ENCODE measurements around the gene FGF8. TPM values are rescaled to one million over a fixed set of nuclear protein-coding genes. Genes with fewer than 3 reads are reported as not detected.
A peak's percentile ranks its signal among the peaks of the same experiment; 100 is the strongest.

The FGF8 gene
- total RNA-seq, 1 donor from 2014 or later: 0.35 TPM

- H3K27me3 Mint-ChIP-seq: peaks cover 31% of the 10 kb centered on the region
- H3K9me3 Mint-ChIP-seq: no peaks in the 10 kb centered on the region
- peak; percentile 96 for DNase-seq
- peak overlapping the region; percentile 79 for H3K4me3 Mint-ChIP-seq
- H3K36me3 Mint-ChIP-seq (ENCODE audit: low read depth): peaks cover 43% of the 10 kb centered on the region
- H3K4me1 Mint-ChIP-seq: peaks cover 42% of the 10 kb centered on the region
- H3K27ac Mint-ChIP-seq: no peak overlapping the region
- intact Hi-C loops (cut with micrococcal nuclease): loop anchor here (2.0 to 10.0 kb wide), 8 partner anchors 72 to 645 kb away; partner anchors contain the start of genes BTRC, DPCD, FBXW4 and HPS6
Measured at GRCh38 chr10:101779544-101780186, 3.8 kb upstream of the FGF8 start.

GRCh38 chr10:101778781-101779543, 3.0 kb upstream of the FGF8 start:
- peak overlapping the region; percentile 79 for H3K4me3 Mint-ChIP-seq
- no peaks in the 10 kb centered on the region for H3K9me3 Mint-ChIP-seq
- DNase-seq: peak; percentile 73
- H3K27me3 Mint-ChIP-seq: peaks cover 38% of the 10 kb centered on the region
- intact Hi-C loops (cut with micrococcal nuclease): loop anchor here (10.0 kb wide), 2 partner anchors 614 to 644 kb away; partner anchors contain the start of gene TLX1
- H3K4me1 Mint-ChIP-seq: peaks cover 38% of the 10 kb centered on the region
- H3K36me3 Mint-ChIP-seq (ENCODE audit: low read depth): peaks cover 41% of the 10 kb centered on the region
- H3K27ac Mint-ChIP-seq: no peak overlapping the region

GRCh38 chr10:101778151-101778780, 2.4 kb upstream of the FGF8 start:
- H3K36me3 Mint-ChIP-seq (ENCODE audit: low read depth): peaks cover 40% of the 10 kb centered on the region
- H3K9me3 Mint-ChIP-seq: no peaks in the 10 kb centered on the region
- peaks cover 45% of the 10 kb centered on the region for H3K27me3 Mint-ChIP-seq
- no peak for DNase-seq
- H3K27ac Mint-ChIP-seq: no peak overlapping the region
- H3K4me1 Mint-ChIP-seq: peaks cover 33% of the 10 kb centered on the region
- H3K4me3 Mint-ChIP-seq: no peak overlapping the region
- intact Hi-C loops (cut with micrococcal nuclease): loop anchor here (10.0 kb wide), 2 partner anchors 613 to 643 kb away; partner anchors contain the start of gene TLX1

GRCh38 chr10:101777619-101778145, 1.8 kb upstream of the FGF8 start:
- H3K27ac Mint-ChIP-seq: no peak overlapping the region
- intact Hi-C loops (cut with micrococcal nuclease): loop anchor here (10.0 kb wide), 2 partner anchors 613 to 643 kb away; partner anchors contain the start of gene TLX1
- no peak overlapping the region for H3K4me3 Mint-ChIP-seq
- no peaks in the 10 kb centered on the region for H3K9me3 Mint-ChIP-seq
- H3K36me3 Mint-ChIP-seq (ENCODE audit: low read depth): peaks cover 34% of the 10 kb centered on the region
- no peak for DNase-seq
- H3K4me1 Mint-ChIP-seq: peaks cover 27% of the 10 kb centered on the region
- H3K27me3 Mint-ChIP-seq: peaks cover 51% of the 10 kb centered on the region

- Mint-ChIP-seq H3K36me3 (ENCODE audit: low read depth) (peaks cover 26% of the 10 kb centered on the region), H3K4me3 (no peak overlapping the region), H3K9me3 (no peaks in the 10 kb centered on the region), H3K4me1 (peaks cover 18% of the 10 kb centered on the region), H3K27ac (no peak overlapping the region), H3K27me3 (peaks cover 65% of the 10 kb centered on the region)
- no peak for DNase-seq
- intact Hi-C loops (cut with micrococcal nuclease): loop anchor here (10.0 kb wide), 2 partner anchors 611 to 641 kb away; partner anchors contain the start of gene TLX1
Measured at GRCh38 chr10:101776161-101776817, 375 bp upstream of the FGF8 start.

GRCh38 chr10:101774589-101775272, 1.2 kb downstream of the FGF8 start:
- DNase-seq: no peak
- H3K9me3 Mint-ChIP-seq: no peaks in the 10 kb centered on the region
- H3K4me1 Mint-ChIP-seq: peaks cover 12% of the 10 kb centered on the region
- no peak overlapping the region for H3K27ac Mint-ChIP-seq
- peaks cover 17% of the 10 kb centered on the region for H3K36me3 Mint-ChIP-seq (ENCODE audit: low read depth)
- H3K4me3 Mint-ChIP-seq: no peak overlapping the region
- H3K27me3 Mint-ChIP-seq: peaks cover 69% of the 10 kb centered on the region
- intact Hi-C loops (cut with micrococcal nuclease): loop anchor here (10.0 kb wide), 2 partner anchors 610 to 640 kb away; partner anchors contain the start of gene TLX1

GRCh38 chr10:101773923-101774588, 1.9 kb downstream of the FGF8 start:
- no peak overlapping the region for H3K27ac Mint-ChIP-seq
- intact Hi-C loops (cut with micrococcal nuclease): loop anchor here (10.0 kb wide), 2 partner anchors 609 to 639 kb away; partner anchors contain the start of gene TLX1
- no peak for DNase-seq
- peaks cover 65% of the 10 kb centered on the region for H3K27me3 Mint-ChIP-seq
- no peak overlapping the region for H3K4me3 Mint-ChIP-seq
- H3K4me1 Mint-ChIP-seq: peaks cover 7% of the 10 kb centered on the region
- H3K36me3 Mint-ChIP-seq (ENCODE audit: low read depth): peaks cover 14% of the 10 kb centered on the region
- no peaks in the 10 kb centered on the region for H3K9me3 Mint-ChIP-seq

- intact Hi-C loops (cut with micrococcal nuclease): loop anchor here (10.0 kb wide), 2 partner anchors 608 to 638 kb away; partner anchors contain the start of gene TLX1
- H3K4me1 Mint-ChIP-seq: peaks cover 3% of the 10 kb centered on the region
- no peaks in the 10 kb centered on the region for H3K9me3 Mint-ChIP-seq
- DNase-seq: no peak
- no peak overlapping the region for H3K27ac Mint-ChIP-seq
- peaks cover 61% of the 10 kb centered on the region for H3K27me3 Mint-ChIP-seq
- H3K4me3 Mint-ChIP-seq: no peak overlapping the region
- peaks cover 10% of the 10 kb centered on the region for H3K36me3 Mint-ChIP-seq (ENCODE audit: low read depth)
Measured at GRCh38 chr10:101772895-101773761, 2.8 kb downstream of the FGF8 start.

GRCh38 chr10:101772017-101772894, 3.7 kb downstream of the FGF8 start:
- Mint-ChIP-seq H3K4me3 (no peak overlapping the region), H3K4me1 (peaks cover 3% of the 10 kb centered on the region), H3K27me3 (peaks cover 58% of the 10 kb centered on the region), H3K9me3 (no peaks in the 10 kb centered on the region), H3K36me3 (ENCODE audit: low read depth) (peaks cover 1% of the 10 kb centered on the region), H3K27ac (no peak overlapping the region)
- intact Hi-C loops (cut with micrococcal nuclease): loop anchor here (10.0 kb wide), 2 partner anchors 607 to 637 kb away; partner anchors contain the start of gene TLX1
- DNase-seq: no peak

- H3K27me3 Mint-ChIP-seq: peaks cover 58% of the 10 kb centered on the region
- no peaks in the 10 kb centered on the region for H3K9me3 Mint-ChIP-seq
- intact Hi-C loops (cut with micrococcal nuclease): loop anchor here (10.0 kb wide), 2 partner anchors 607 to 637 kb away; partner anchors contain the start of gene TLX1
- no peak for DNase-seq
- no peaks in the 10 kb centered on the region for H3K4me1 Mint-ChIP-seq
- H3K36me3 Mint-ChIP-seq (ENCODE audit: low read depth): no peaks in the 10 kb centered on the region
- no peak overlapping the region for H3K4me3 Mint-ChIP-seq
- no peak overlapping the region for H3K27ac Mint-ChIP-seq
Measured at GRCh38 chr10:101771380-101771779, 4.5 kb downstream of the FGF8 start.

Measured in activated CD4-positive, alpha-beta T cell treated with anti-CD3 and anti-CD28 coated beads, Interleukin-2, amount 10 ng/mL, durations not matched to agents 24 days and 14 days (primary cell).